IMR-90 (cell line): ENCODE results near the gene CSRNP3. TPM values are rescaled to one million over a fixed set of nuclear protein-coding genes. Genes with fewer than 3 reads are reported as not detected.

Experiments used
- ATAC-seq: fragments of 200-7000 bp; cut with Tn5 transposase; 2 replicates; pipeline ENCODE4 v1.9.1; 2020; ENCODE audit warnings: low read depth, mild to moderate bottlenecking, moderate library complexity
- BruUV-seq: library from RNA; stranded (reverse); fragments of 400-500 nt; replicated peaks from 2 replicates; lab custom pipeline; 2021; lab: Mats Ljungman, UMichigan
- CTCF ChIA-PET: fragments of 300-600 bp; formaldehyde crosslinking; extraction: SDS; loops from one replicate; lab custom pipeline; 2021; ENCODE audit warnings: antibody characterized with exemption; lab: Yijun Ruan, JAX
- POLR2A ChIA-PET: fragments of 300-600 bp; sonication (Branson Sonifier 250); formaldehyde crosslinking; loops from one replicate; lab custom pipeline; 2022; ENCODE audit warnings: antibody characterized with exemption; ENCODE audit not compliant: unreplicated experiment; lab: Charles Lee
- DNase-seq: peaks from one replicate; pipeline ENCODE4 v3.0.0; 2013
- H2AFZ ChIP-seq: replicated peaks from 2 replicates; pipeline ENCODE3; 2013; ENCODE audit warnings: low read length, mild to moderate bottlenecking; ENCODE audit not compliant: poor library complexity
- H2AK5ac ChIP-seq: 2 replicates; pipeline ENCODE4 v1.6.1; 2013; ENCODE audit warnings: low read depth, low read length, inconsistent platforms
- H2AK9ac ChIP-seq: replicated peaks from 2 replicates; pipeline ENCODE3; 2013; ENCODE audit warnings: mild to moderate bottlenecking, low read depth, low read length, moderate library complexity; ENCODE audit not compliant: poor library complexity
- H2BK120ac ChIP-seq: 2 replicates; pipeline ENCODE4 v1.6.1; 2013; ENCODE audit warnings: low read depth, low read length, inconsistent platforms
- H2BK15ac ChIP-seq: 3 replicates; pipeline ENCODE4 v1.6.1; 2013; ENCODE audit warnings: low read depth, low read length, inconsistent platforms
- H2BK20ac ChIP-seq: 2 replicates; pipeline ENCODE4 v1.6.1; 2013; ENCODE audit warnings: low read depth, mild to moderate bottlenecking, inconsistent platforms, low read length, moderate library complexity
- H2BK5ac ChIP-seq: 2 replicates; pipeline ENCODE4 v1.6.1; 2013; ENCODE audit warnings: mild to moderate bottlenecking, low read depth, low read length, inconsistent platforms; ENCODE audit not compliant: poor library complexity, severe bottlenecking
- H3K14ac ChIP-seq: replicated peaks from 2 replicates; pipeline ENCODE4 v1.6.1; 2013; ENCODE audit warnings: low read depth, low read length, inconsistent platforms
- H3K18ac ChIP-seq: 2 replicates; pipeline ENCODE4 v1.6.1; 2013; ENCODE audit warnings: low read depth, low read length, control low read depth
- H3K23ac ChIP-seq: 2 replicates; pipeline ENCODE4 v1.6.1; 2013; ENCODE audit warnings: low read depth, low read length, inconsistent platforms
- H3K27ac ChIP-seq: 2 replicates; pipeline ENCODE4 v1.5.1; 2013; ENCODE audit warnings: mild to moderate bottlenecking, control low read depth, low read length; ENCODE audit not compliant: insufficient read depth
- H3K27me3 ChIP-seq: 2 replicates; pipeline ENCODE4 v1.6.1; 2013; ENCODE audit warnings: low read length; ENCODE audit not compliant: control insufficient read depth, insufficient read depth
- H3K36me3 ChIP-seq: 2 replicates; pipeline ENCODE4 v1.6.1; 2013; ENCODE audit warnings: low read length, mixed read lengths; ENCODE audit not compliant: control insufficient read depth, insufficient read depth
- H3K4ac ChIP-seq: 2 replicates; pipeline ENCODE4 v1.6.1; 2013; ENCODE audit warnings: low read depth, low read length, inconsistent platforms
- H3K4me1 ChIP-seq: 2 replicates; pipeline ENCODE4 v1.6.1; 2013; ENCODE audit warnings: low read length, mixed read lengths; ENCODE audit not compliant: control insufficient read depth, insufficient read depth
- H3K4me2 ChIP-seq: 2 replicates; pipeline ENCODE4 v1.6.1; 2013; ENCODE audit warnings: low read depth, mild to moderate bottlenecking, control low read depth, low read length, moderate library complexity
- H3K4me3 ChIP-seq: 2 replicates; pipeline ENCODE4 v1.5.1; 2013; ENCODE audit warnings: low read depth, mild to moderate bottlenecking, control low read depth, low read length, moderate library complexity; ENCODE audit not compliant: insufficient read depth
- H3K56ac ChIP-seq: 2 replicates; pipeline ENCODE4 v1.6.1; 2013; ENCODE audit warnings: low read length, inconsistent platforms; ENCODE audit not compliant: insufficient read depth; ENCODE audit errors: extremely low read depth
- H3K79me1 ChIP-seq, 2 experiments: 2 replicates each; pipeline ENCODE4 v1.6.1; 2013; ENCODE audit warnings: low read length in 2 of 2, inconsistent platforms in 1 of 2, low read depth in 1 of 2
- H3K9ac ChIP-seq: 2 replicates; pipeline ENCODE4 v1.6.1; 2013; ENCODE audit warnings: low read depth, low read length, control low read depth
- H3K9me1 ChIP-seq: 2 replicates; pipeline ENCODE4 v1.6.1; 2013; ENCODE audit warnings: low read length, inconsistent platforms; ENCODE audit not compliant: insufficient read depth
- H3K9me3 ChIP-seq: 2 replicates; pipeline ENCODE4 v1.6.1; 2013; ENCODE audit warnings: low read length; ENCODE audit not compliant: control insufficient read depth, insufficient read depth
- H4K20me1 ChIP-seq: 2 replicates; pipeline ENCODE4 v1.6.1; 2013; ENCODE audit warnings: low read length, inconsistent platforms; ENCODE audit not compliant: insufficient read depth
- H4K5ac ChIP-seq: 2 replicates; pipeline ENCODE4 v1.6.1; 2013; ENCODE audit warnings: mild to moderate bottlenecking, low read depth, low read length, control low read depth
- H4K8ac ChIP-seq, 2 experiments: 2 replicates each; pipeline ENCODE4 v1.6.1; 2013; ENCODE audit warnings: low read depth in 2 of 2, low read length in 2 of 2, control low read depth in 1 of 2, inconsistent platforms in 1 of 2
- H4K91ac ChIP-seq: 2 replicates; pipeline ENCODE4 v1.6.1; 2013; ENCODE audit warnings: low read depth, low read length, inconsistent platforms; ENCODE audit not compliant: insufficient read depth
- BHLHE40 ChIP-seq: fragments of 150-350 bp; IDR thresholded peaks from 2 replicates; pipeline ENCODE4 v1.6.1; 2016; ENCODE audit warnings: mild to moderate bottlenecking, low read depth, low read length
- CHD1 ChIP-seq: IDR thresholded peaks from 2 replicates; pipeline ENCODE4 v1.6.1; 2012; ENCODE audit warnings: low read depth, low read length, improper control_type of control experiment
- FOS ChIP-seq: fragments of 150-350 bp; IDR thresholded peaks from 2 replicates; pipeline ENCODE4 v1.6.1; 2016; ENCODE audit warnings: low read depth, low read length
- MXI1 ChIP-seq: IDR thresholded peaks from 2 replicates; pipeline ENCODE4 v1.6.1; 2012; ENCODE audit warnings: low read depth, mild to moderate bottlenecking, low read length, moderate library complexity, borderline replicate concordance
- NFE2L2 ChIP-seq: fragments of 150-350 bp; IDR thresholded peaks from 2 replicates; pipeline ENCODE4 v1.6.1; 2016; ENCODE audit warnings: low read depth, mild to moderate bottlenecking, low read length
- POLR2A ChIP-seq: IDR thresholded peaks from 2 replicates; pipeline ENCODE4 v1.6.1; 2012; ENCODE audit warnings: mild to moderate bottlenecking, low read depth, low read length
- RAD21 ChIP-seq: IDR thresholded peaks from 2 replicates; pipeline ENCODE4 v1.6.1; 2012; ENCODE audit warnings: low read length, improper control_type of control experiment
- RCOR1 ChIP-seq: IDR thresholded peaks from 2 replicates; pipeline ENCODE4 v1.6.1; 2012; ENCODE audit warnings: mild to moderate bottlenecking, low read length, improper control_type of control experiment; ENCODE audit not compliant: insufficient replicate concordance
- RFX5 ChIP-seq: IDR thresholded peaks from 2 replicates; pipeline ENCODE4 v1.8.0; 2012; ENCODE audit warnings: low read depth, mild to moderate bottlenecking, low read length, moderate library complexity
- SMC3 ChIP-seq: fragments of 150-350 bp; IDR thresholded peaks from 2 replicates; pipeline ENCODE4 v1.6.1; 2016; ENCODE audit warnings: low read depth, mild to moderate bottlenecking, antibody characterized with exemption, low read length, moderate library complexity
- dilution Hi-C: fragments of 300-500 bp; cut with HindIII; formaldehyde crosslinking; loops from one replicate; pipeline ENCODE4 v1.14.3; 2018; ENCODE audit warnings: low sequenced_read_pairs; ENCODE audit not compliant: unreplicated experiment
- in situ Hi-C: fragments of 300-500 bp; cut with MboI; formaldehyde crosslinking; loops from 3 replicates; pipeline ENCODE4 v1.14.3; 2019; ENCODE audit warnings: low sequenced_read_pairs, inconsistent platforms, mixed read lengths
- intact Hi-C: fragments of 100-400 bp; cut with micrococcal nuclease; formaldehyde crosslinking; loops from 2 replicates; pipeline ENCODE4 v1.10.0; 2022
- polyA plus RNA-seq, 3 experiments: library from polyadenylated mRNA; depleted of rRNA; stranded (reverse); fragments of >200 nt; gene quantifications; 2 replicates each; pipeline ENCODE4 v1.2.3, GENCODE V29; 2012; ENCODE audit warnings: low replicate concordance in 1 of 3
- total RNA-seq: library from RNA; depleted of rRNA; stranded (reverse); fragments of >200 nt; gene quantifications from 2 replicates; pipeline ENCODE4 v1.2.3, GENCODE V29; 2012
- TF ChIP-seq, protein P1 (sequence below): conservative IDR thresholded peaks from 2 replicates; pipeline ENCODE4 v1.5.1; 2012; ENCODE audit warnings: mild to moderate bottlenecking, low read depth, low read length, improper control_type of control experiment

Gene CSRNP3
- total and polyA plus RNA-seq, 2 of the 4 experiments (the other 2 are of a cell fraction): 0.21 to 0.72 TPM

- Histone ChIP-seq H3K79me1 (no peaks in the 10 kb centered on the region), H2BK120ac (no peak overlapping the region), H3K27ac (no peak overlapping the region), H4K20me1 (no peaks in the 10 kb centered on the region), H3K9ac (no peak overlapping the region), H4K8ac (no peak overlapping the region), H2AFZ (no peak overlapping the region), H3K18ac (no peak overlapping the region), H3K14ac (no peak overlapping the region), H2BK20ac (no peak overlapping the region), H4K91ac (no peak overlapping the region), H3K9me3 (no peaks in the 10 kb centered on the region), H3K4me1 (no peaks in the 10 kb centered on the region), H3K56ac (no peak overlapping the region), H3K36me3 (no peaks in the 10 kb centered on the region), H3K9me1 (no peaks in the 10 kb centered on the region), H4K5ac (no peak overlapping the region), H2AK5ac (no peak overlapping the region), H2BK15ac (no peak overlapping the region), H3K23ac (no peak overlapping the region), H2BK5ac (no peak overlapping the region), H3K27me3 (no peaks in the 10 kb centered on the region), H3K4me2 (no peak overlapping the region), H3K4ac (no peak overlapping the region), H2AK9ac (no peak overlapping the region), H3K4me3 (no peak overlapping the region)
- in situ Hi-C loops: no loop called here
- ChIA-PET POLR2A (no interaction called here), CTCF (interaction anchor here (0.6 kb wide), 1 partner anchor 190 kb away, joined by 4 read pairs; no protein-coding TSS in a partner anchor)
- TF ChIP-seq FOS: no peak
- no peak for TF ChIP-seq POLR2A
- TF ChIP-seq NFE2L2: no peak
- no peak for TF ChIP-seq SMC3
- no peak for TF ChIP-seq CHD1
- TF ChIP-seq RFX5: no peak
- TF ChIP-seq RCOR1: no peak
- TF ChIP-seq RAD21: no peak
- TF ChIP-seq MXI1: no peak
- no peak for TF ChIP-seq BHLHE40
- TF ChIP-seq, protein P1, sequence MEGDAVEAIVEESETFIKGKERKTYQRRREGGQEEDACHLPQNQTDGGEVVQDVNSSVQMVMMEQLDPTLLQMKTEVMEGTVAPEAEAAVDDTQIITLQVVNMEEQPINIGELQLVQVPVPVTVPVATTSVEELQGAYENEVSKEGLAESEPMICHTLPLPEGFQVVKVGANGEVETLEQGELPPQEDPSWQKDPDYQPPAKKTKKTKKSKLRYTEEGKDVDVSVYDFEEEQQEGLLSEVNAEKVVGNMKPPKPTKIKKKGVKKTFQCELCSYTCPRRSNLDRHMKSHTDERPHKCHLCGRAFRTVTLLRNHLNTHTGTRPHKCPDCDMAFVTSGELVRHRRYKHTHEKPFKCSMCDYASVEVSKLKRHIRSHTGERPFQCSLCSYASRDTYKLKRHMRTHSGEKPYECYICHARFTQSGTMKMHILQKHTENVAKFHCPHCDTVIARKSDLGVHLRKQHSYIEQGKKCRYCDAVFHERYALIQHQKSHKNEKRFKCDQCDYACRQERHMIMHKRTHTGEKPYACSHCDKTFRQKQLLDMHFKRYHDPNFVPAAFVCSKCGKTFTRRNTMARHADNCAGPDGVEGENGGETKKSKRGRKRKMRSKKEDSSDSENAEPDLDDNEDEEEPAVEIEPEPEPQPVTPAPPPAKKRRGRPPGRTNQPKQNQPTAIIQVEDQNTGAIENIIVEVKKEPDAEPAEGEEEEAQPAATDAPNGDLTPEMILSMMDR: no peak
- no peak for ATAC-seq
- dilution Hi-C loops: no loop called here
- intact Hi-C loops: loop anchor here (10.0 kb wide), 1 partner anchor 306 kb away; no protein-coding TSS in a partner anchor
- no TSS peak for BruUV-seq
- no peak for DNase-seq
Observed at GRCh38 chr2:165568361-165568760, 98.9 kb downstream of the CSRNP3 start.
